Measurements from ENCODE around the gene FAR2. TPM values are rescaled to one million over a fixed set of nuclear protein-coding genes. Genes with fewer than 3 reads are reported as not detected.

The FAR2 gene
- total RNA-seq, 1 donor = 10.5 TPM

DNA sequence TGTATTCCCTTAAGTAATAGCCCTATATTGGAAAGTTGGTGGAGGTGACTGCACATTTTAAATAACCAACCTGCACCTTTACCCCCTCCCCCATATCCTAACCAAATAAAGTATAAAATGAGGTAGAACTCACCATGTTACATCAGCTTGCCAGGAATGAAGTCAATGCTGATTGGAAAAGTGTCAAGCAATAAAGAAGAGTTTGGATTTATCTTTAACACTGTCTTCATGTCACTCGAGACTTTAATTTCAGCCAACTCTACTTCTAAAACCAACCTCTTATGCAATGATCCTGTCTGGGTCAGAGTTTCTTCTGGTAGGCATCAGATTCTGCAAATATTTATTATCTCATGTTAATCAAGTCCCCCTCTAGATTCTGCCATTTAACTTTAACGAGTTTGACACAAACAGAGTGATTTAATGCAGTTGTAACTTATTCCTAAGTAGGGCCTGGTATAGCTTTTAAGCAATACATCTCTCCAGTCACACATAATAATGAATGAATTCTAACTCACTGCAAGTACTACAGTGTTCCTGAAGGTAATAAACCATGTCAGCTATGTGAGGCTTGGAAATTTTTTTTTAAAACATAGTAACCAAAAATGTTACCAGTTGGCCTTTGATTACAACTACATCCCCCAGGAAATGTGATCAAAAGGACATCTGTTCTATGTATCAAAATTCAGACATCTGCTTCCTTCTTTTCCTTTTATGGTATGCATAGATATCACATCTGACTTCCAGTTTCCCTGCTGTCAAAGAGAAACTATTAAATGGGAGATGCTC, 133.1 kb downstream of the FAR2 start:
- H3K4me3 ChIP-seq (ENCODE audit: insufficient read depth, low read length) = no peak overlapping the region
- no peak overlapping the region for H2AFZ ChIP-seq (ENCODE audit: low read length)
- no peak overlapping the region for H3K27ac ChIP-seq (ENCODE audit: low read depth, low read length)
- no peak overlapping the region for H3K4me2 ChIP-seq (ENCODE audit: insufficient read depth, low read length)
- TF ChIP-seq, protein P1, sequence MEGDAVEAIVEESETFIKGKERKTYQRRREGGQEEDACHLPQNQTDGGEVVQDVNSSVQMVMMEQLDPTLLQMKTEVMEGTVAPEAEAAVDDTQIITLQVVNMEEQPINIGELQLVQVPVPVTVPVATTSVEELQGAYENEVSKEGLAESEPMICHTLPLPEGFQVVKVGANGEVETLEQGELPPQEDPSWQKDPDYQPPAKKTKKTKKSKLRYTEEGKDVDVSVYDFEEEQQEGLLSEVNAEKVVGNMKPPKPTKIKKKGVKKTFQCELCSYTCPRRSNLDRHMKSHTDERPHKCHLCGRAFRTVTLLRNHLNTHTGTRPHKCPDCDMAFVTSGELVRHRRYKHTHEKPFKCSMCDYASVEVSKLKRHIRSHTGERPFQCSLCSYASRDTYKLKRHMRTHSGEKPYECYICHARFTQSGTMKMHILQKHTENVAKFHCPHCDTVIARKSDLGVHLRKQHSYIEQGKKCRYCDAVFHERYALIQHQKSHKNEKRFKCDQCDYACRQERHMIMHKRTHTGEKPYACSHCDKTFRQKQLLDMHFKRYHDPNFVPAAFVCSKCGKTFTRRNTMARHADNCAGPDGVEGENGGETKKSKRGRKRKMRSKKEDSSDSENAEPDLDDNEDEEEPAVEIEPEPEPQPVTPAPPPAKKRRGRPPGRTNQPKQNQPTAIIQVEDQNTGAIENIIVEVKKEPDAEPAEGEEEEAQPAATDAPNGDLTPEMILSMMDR (IDR thresholded peaks at IDR 0.05; ENCODE audit: extremely low read depth, low read depth, low read length) = no peak
- no peaks in the 10 kb centered on the region for H3K36me3 ChIP-seq (ENCODE audit: insufficient read depth, low read length)
- H3K9me3 ChIP-seq (ENCODE audit: low read depth, low read length) = no peaks in the 10 kb centered on the region
- peaks cover 46% of the 10 kb centered on the region for H3K4me1 ChIP-seq (ENCODE audit: insufficient read depth, low read length)
- no peaks in the 10 kb centered on the region for H4K20me1 ChIP-seq (ENCODE audit: insufficient read depth, low read length)
- no peaks in the 10 kb centered on the region for H3K79me2 ChIP-seq (ENCODE audit: insufficient read depth, low read length)
- DNase-seq (ENCODE audit: insufficient read length, low spot score, missing footprints) = no peak
- H3K27me3 ChIP-seq (ENCODE audit: insufficient read depth, low read length) = no peaks in the 10 kb centered on the region

DNA sequence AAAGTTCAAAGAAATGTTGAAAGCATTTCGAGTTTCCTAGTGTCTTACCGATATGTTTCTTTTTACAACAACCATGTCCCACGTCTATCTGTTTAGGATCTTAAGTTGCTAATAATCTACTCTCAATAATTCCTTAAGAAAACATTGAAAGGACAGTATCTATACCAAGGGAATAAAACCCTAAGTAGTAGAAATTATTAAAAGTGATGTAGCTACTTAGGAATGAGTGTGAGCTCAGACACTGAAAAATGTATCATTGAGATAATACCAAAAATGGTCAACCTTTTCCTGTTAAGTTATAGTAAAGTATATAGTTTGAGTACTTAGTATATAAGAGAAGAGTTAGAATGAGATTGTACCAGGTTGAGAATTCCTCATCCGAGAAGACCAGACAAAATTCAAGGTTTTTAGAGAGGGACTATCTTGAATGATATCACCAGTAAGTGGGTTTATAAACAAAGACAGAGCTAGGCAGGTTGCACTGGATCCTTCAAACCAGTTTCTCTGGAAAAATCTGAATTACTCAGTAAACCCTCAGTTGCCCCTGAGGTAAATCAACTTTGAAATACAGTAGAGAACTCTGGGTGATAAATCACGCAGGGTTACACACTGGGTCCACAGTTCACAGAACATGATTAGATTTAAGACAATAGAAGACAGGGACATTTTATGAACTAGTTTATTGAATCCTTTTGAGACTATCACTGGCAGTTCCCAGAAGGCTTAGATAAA, 135.1 kb downstream of the FAR2 start:
- Histone ChIP-seq H2AFZ (ENCODE audit: low read length) (no peak overlapping the region), H3K36me3 (ENCODE audit: insufficient read depth, low read length) (no peaks in the 10 kb centered on the region), H4K20me1 (ENCODE audit: insufficient read depth, low read length) (no peaks in the 10 kb centered on the region), H3K27ac (ENCODE audit: low read depth, low read length) (peak overlapping the region; percentile 35), H3K4me3 (ENCODE audit: insufficient read depth, low read length) (no peak overlapping the region), H3K4me1 (ENCODE audit: insufficient read depth, low read length) (peaks cover 38% of the 10 kb centered on the region), H3K27me3 (ENCODE audit: insufficient read depth, low read length) (no peaks in the 10 kb centered on the region), H3K9me3 (ENCODE audit: low read depth, low read length) (no peaks in the 10 kb centered on the region), H3K4me2 (ENCODE audit: insufficient read depth, low read length) (peak overlapping the region; percentile 21), H3K79me2 (ENCODE audit: insufficient read depth, low read length) (no peaks in the 10 kb centered on the region)
- DNase-seq (ENCODE audit: insufficient read length, low spot score, missing footprints) = peak; percentile 42
- TF ChIP-seq, protein P1 (IDR thresholded peaks at IDR 0.05; ENCODE audit: extremely low read depth, low read depth, low read length) = no peak

DNA sequence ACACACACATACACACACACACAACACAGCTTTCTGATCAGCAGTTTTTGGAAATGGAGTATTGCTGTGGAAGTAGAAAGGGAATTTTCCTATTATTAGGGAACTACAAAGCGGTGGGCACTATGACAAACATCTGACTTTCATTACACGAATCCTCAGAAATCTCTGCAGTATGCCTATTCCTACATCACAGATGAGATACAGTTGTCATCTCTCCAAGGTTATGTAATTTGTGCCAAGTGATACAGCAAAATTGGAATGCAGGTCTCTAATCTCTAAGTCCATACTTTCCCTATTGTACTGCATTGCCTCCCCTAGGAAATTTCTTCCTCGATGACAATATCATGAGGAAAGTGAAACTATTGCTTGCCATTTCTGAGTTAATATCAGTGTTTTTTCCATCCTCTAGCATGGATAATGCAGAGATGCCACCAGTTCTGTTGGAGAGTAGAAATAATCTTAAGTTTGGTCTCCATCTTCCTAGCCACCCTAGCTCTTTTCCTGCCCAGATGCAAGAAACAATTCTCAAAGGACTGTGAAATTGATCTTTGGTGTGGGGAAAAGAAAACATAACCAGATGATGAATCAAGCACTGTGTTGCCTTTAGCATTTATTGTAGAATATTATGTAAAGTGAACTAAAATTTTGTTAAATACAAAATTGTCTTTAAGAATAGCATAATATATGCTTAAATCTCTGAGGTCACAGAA, 137.2 kb downstream of the FAR2 start:
- Histone ChIP-seq H3K4me1 (ENCODE audit: insufficient read depth, low read length) (peaks cover 36% of the 10 kb centered on the region), H4K20me1 (ENCODE audit: insufficient read depth, low read length) (no peaks in the 10 kb centered on the region), H3K4me3 (ENCODE audit: insufficient read depth, low read length) (peak overlapping the region; percentile 42), H3K4me2 (ENCODE audit: insufficient read depth, low read length) (peak overlapping the region; percentile 66), H2AFZ (ENCODE audit: low read length) (peak overlapping the region; percentile 6), H3K36me3 (ENCODE audit: insufficient read depth, low read length) (no peaks in the 10 kb centered on the region), H3K9me3 (ENCODE audit: low read depth, low read length) (no peaks in the 10 kb centered on the region), H3K27ac (ENCODE audit: low read depth, low read length) (peak overlapping the region; percentile 21), H3K27me3 (ENCODE audit: insufficient read depth, low read length) (no peaks in the 10 kb centered on the region), H3K79me2 (ENCODE audit: insufficient read depth, low read length) (no peaks in the 10 kb centered on the region)
- TF ChIP-seq, protein P1 (IDR thresholded peaks at IDR 0.05; ENCODE audit: extremely low read depth, low read depth, low read length) = no peak
- DNase-seq (ENCODE audit: insufficient read length, low spot score, missing footprints) = peak; percentile 13
